ENCODE measurements around the gene ELMOD3. TPM values are rescaled to one million over a fixed set of nuclear protein-coding genes. Genes with fewer than 3 reads are reported as not detected.
A peak's percentile ranks its signal among the peaks of the same experiment; 100 is the strongest.

Gene ELMOD3
- total and polyA plus RNA-seq, 9 of the 15 experiments (the other 6 are each of a cell fraction or from before 2014, with no cell fraction given), result 2.7 to 18.7 (median 11.6) TPM

- no peak overlapping the region for H3K27ac ChIP-seq (ENCODE audit: extremely low read depth, low read depth, low read length)
- ChIA-PET POLR2A (interaction anchor here (0.5 to 63.9 kb wide), 4 partner anchors 8 to 140 kb away, joined by 4 to 1576 read pairs (median 5); partner anchors contain the start of gene MAT2A), CTCF (ENCODE audit: low intra/inter-chr PET ratio) (no interaction called here)
- DNase-seq (ENCODE audit: extremely low read depth in 1 of 4, low spot score in 3 of 4) (no peak), ATAC-seq (no peak), FAIRE-seq (no peak)
- no TSS peak for BruUV-seq (replicated peaks)
- H3K4me2 ChIP-seq (ENCODE audit: insufficient read depth, low read length), result no peak overlapping the region
- H3K9ac ChIP-seq (ENCODE audit: insufficient read depth in 1 of 2, low read depth in 2 of 2, low read length in 2 of 2), result no peak overlapping the region
- no peaks in the 10 kb centered on the region for H3K9me1 ChIP-seq (ENCODE audit: control insufficient read depth, insufficient read depth, low read length)
- no peaks in the 10 kb centered on the region; the same call in 2 of the 3 replicates for H3K79me2 ChIP-seq (ENCODE audit: control insufficient read depth, insufficient read depth, low read length)
- no peaks in the 10 kb centered on the region for H3K27me3 ChIP-seq (ENCODE audit: control insufficient read depth in 2 of 2, insufficient read depth in 2 of 2, low read length in 2 of 2)
- in situ Hi-C loops (cut with MboI) (no loop called here), intact Hi-C loops (cut with micrococcal nuclease) (no loop called here)
- peaks cover 2% of the 10 kb centered on the region; the same call in 1 of the 3 replicates for H3K36me3 ChIP-seq (ENCODE audit: control insufficient read depth, insufficient read depth, low read length)
- 62% methylated on average over 14 of the region's 15 CpGs for WGBS (ENCODE audit: insufficient coverage, low coverage, missing lambda C conversion rate)
- no peak overlapping the region for H3K4me3 ChIP-seq
- no peaks in the 10 kb centered on the region for H4K20me1 ChIP-seq (replicated peaks; ENCODE audit: control insufficient read depth, insufficient read depth, low read length)
- H2AFZ ChIP-seq (ENCODE audit: low read depth, low read length), result no peak overlapping the region
- H3K9me3 ChIP-seq (replicated peaks; ENCODE audit: control insufficient read depth, insufficient read depth, low read depth, low read length), result no peaks in the 10 kb centered on the region; the same call in 1 of the 2 replicates
- TF ChIP-seq ZNF316 (IDR thresholded peaks at IDR 0.05) (0 out of 2 replicates have a peak, but pooled peaks have one; percentile 7), ZNF668 (CRISPR knock-in tag; IDR thresholded peaks at IDR 0.05) (no peak), CXXC5 (CRISPR knock-in tag; IDR thresholded peaks at IDR 0.05) (no peak), DNMT1 (IDR thresholded peaks at IDR 0.05) (no peak), C11orf30 (IDR thresholded peaks at IDR 0.05; ENCODE audit: low read depth) (peak; percentile 13; the same call in 1 of the 2 replicates), FOS (IDR thresholded peaks at IDR 0.05; ENCODE audit: extremely low read depth, insufficient read length) (no peak), ZNF740 (CRISPR knock-in tag; IDR thresholded peaks at IDR 0.05) (no peak), ZNF740 (tag; IDR thresholded peaks at IDR 0.05) (no peak), ATF2 (CRISPR knock-in tag; IDR thresholded peaks at IDR 0.05) (no peak)
- peaks cover 15 to 20% of the 10 kb centered on the region in 2 experiments for H3K4me1 ChIP-seq (replicated peaks in 1 of 2; ENCODE audit: control insufficient read depth in 2 of 2, insufficient read depth in 2 of 2, low read length in 2 of 2)
Observed at GRCh38 chr2:85405201-85406059, 50.9 kb downstream of the ELMOD3 start.

All from K562 (cell line).